SK-N-SH (cell line): Measurements from ENCODE around the gene BHMT.

ENCODE experiments used
- CHD2 ChIP-seq: fragments of 150-350 bp; IDR thresholded peaks from 2 replicates; pipeline ENCODE4 v1.6.1; 2018; ENCODE audit warnings: low read length; ENCODE audit not compliant: partially characterized antibody
- CTCF ChIP-seq: fragments of 200-600 bp; sonication (generic); IDR thresholded peaks from 2 replicates; pipeline ENCODE4 v1.6.1; 2017; ENCODE audit warnings: antibody characterized with exemption, mild to moderate bottlenecking, moderate library complexity
- EZH2phosphoT487 ChIP-seq: fragments of 200-600 bp; sonication (generic); IDR thresholded peaks from 2 replicates; pipeline ENCODE4 v1.6.1; 2017; ENCODE audit warnings: low read depth, mixed run types, mild to moderate bottlenecking, antibody characterized with exemption, moderate library complexity, borderline replicate concordance
- FOXM1 ChIP-seq: IDR thresholded peaks from 2 replicates; pipeline ENCODE4 v1.4.0; 2012; ENCODE audit warnings: low read depth, mild to moderate bottlenecking
- JUND ChIP-seq: IDR thresholded peaks from 2 replicates; pipeline ENCODE4 v1.4.0; 2012
- PBX3 ChIP-seq: IDR thresholded peaks from 2 replicates; pipeline ENCODE4; 2012
- RAD21 ChIP-seq: IDR thresholded peaks from 2 replicates; pipeline ENCODE4 v1.6.1; 2012; ENCODE audit warnings: mild to moderate bottlenecking, low read length
- RCOR1 ChIP-seq: fragments of 150-350 bp; IDR thresholded peaks from 2 replicates; pipeline ENCODE4 v1.6.1; 2017; ENCODE audit warnings: antibody characterized with exemption, low read length
- RFX5 ChIP-seq: IDR thresholded peaks from 2 replicates; pipeline ENCODE4 v1.6.1; 2012; ENCODE audit warnings: mild to moderate bottlenecking, improper control_type of control experiment, low read length
- TAF1 ChIP-seq: IDR thresholded peaks from 2 replicates; pipeline ENCODE4 v1.6.1; 2012; ENCODE audit warnings: low read depth, mild to moderate bottlenecking, low read length, moderate library complexity, borderline replicate concordance
- TCF12 ChIP-seq: IDR thresholded peaks from 2 replicates; pipeline ENCODE4 v1.4.0; 2012
- TEAD4 ChIP-seq: IDR thresholded peaks from 2 replicates; pipeline ENCODE4 v1.4.0; 2012; ENCODE audit warnings: mild to moderate bottlenecking, borderline replicate concordance; ENCODE audit not compliant: insufficient read depth
- USF2 ChIP-seq: fragments of 150-350 bp; IDR thresholded peaks from 2 replicates; pipeline ENCODE4 v1.6.1; 2017; ENCODE audit warnings: antibody characterized with exemption, low read length, low read depth, borderline replicate concordance

- no peak for TF ChIP-seq RAD21
- no peak for TF ChIP-seq EZH2phosphoT487
- no peak for TF ChIP-seq JUND
- no peak for TF ChIP-seq CTCF
- no peak for TF ChIP-seq TCF12
- TF ChIP-seq TEAD4, result no peak
- TF ChIP-seq FOXM1, result no peak
- TF ChIP-seq TAF1, result no peak
- TF ChIP-seq RCOR1, result no peak
- TF ChIP-seq USF2, result no peak
- no peak for TF ChIP-seq RFX5
- TF ChIP-seq CHD2, result no peak
- TF ChIP-seq PBX3, result no peak
Observed at GRCh38 chr5:79122973-79123372, 11.4 kb downstream of the BHMT start.
